Ramos (cell line): Measurements from ENCODE around the gene MAMLD1.

Source experiments
- in situ Hi-C: fragments of 300-500 bp; cut with MboI; formaldehyde crosslinking; loops from one replicate; pipeline ENCODE4 v1.14.3; 2022; ENCODE audit warnings: low sequenced_read_pairs; ENCODE audit not compliant: unreplicated experiment

The MAMLD1 gene

GRCh38 chrX:150548251-150548650 lies 185.1 kb downstream of the MAMLD1 start:
- in situ Hi-C loops: no loop called here

GRCh38 chrX:150548684-150549083 lies 185.6 kb downstream of the MAMLD1 start:
- in situ Hi-C loops: no loop called here

GRCh38 chrX:150551963-150552362 lies 188.8 kb downstream of the MAMLD1 start:
- in situ Hi-C loops: no loop called here

GRCh38 chrX:150558424-150558823 lies 195.3 kb downstream of the MAMLD1 start:
- in situ Hi-C loops: no loop called here
